Retina (tissue), 1 donor: ENCODE results near the gene MACROD1.
"Not testable (repeated sequence)": the region's sequence is repeated elsewhere in the genome, so short reads cannot be mapped to it uniquely, and the experiment has no call there.

Source experiments
- DNase-seq: peaks from one replicate; pipeline ENCODE4 v3.0.0-alpha.2; 2016

Gene MACROD1

DNA sequence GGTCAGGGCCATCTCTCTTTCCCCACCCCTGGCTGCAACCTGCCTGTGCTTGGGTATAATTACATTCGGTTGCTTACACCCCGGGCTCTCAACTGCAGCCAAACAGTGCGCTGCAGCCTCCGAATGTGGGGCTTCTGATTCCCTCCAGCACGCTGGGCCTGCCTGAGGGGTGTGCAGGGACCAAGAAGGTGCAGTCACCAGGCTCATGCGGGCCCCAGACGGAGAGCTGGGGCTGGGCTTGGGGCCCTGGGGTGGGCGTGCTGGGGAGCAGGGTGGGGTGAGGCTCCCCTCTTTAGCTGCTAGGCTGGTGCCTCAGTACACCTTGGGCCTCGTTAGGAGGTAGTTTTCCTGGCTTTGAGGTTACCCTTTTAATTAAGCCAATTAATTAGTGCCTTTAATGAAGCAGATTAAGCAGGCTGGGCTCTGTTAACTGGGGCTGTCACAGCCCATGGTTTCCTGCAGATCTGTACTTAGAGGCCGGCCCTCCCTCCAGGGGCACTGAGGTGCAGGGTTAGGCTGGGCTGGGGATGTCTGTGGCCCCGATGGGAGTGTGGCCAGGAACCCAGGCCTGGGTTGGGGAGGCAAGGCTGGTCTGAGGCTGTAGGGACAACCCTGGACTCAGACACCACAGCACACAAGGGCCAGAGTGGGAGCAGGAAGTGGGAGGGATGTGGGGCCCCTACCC lies 112.8 kb downstream of the MACROD1 start:
- no peak for DNase-seq

DNA sequence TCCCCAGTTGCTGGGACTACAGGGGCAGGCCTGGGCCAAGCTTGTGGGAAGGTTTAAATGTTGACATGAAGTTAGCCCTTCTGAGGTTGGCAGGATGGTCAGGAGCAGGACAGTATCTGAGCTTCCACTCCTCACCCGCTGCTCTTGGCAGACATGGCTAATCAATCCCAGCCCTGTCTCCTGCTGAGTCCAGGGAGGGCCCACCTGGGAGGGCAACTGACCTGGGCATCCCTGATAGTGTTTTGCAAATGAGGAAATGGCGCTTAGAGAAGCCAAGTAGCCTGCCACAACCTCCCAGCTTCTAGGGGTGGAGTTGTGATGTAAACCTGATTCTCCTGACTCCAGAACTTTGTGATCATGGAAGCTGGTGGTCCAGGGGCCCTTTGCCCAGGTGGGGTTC lies 113.5 kb downstream of the MACROD1 start:
- DNase-seq: no peak

DNA sequence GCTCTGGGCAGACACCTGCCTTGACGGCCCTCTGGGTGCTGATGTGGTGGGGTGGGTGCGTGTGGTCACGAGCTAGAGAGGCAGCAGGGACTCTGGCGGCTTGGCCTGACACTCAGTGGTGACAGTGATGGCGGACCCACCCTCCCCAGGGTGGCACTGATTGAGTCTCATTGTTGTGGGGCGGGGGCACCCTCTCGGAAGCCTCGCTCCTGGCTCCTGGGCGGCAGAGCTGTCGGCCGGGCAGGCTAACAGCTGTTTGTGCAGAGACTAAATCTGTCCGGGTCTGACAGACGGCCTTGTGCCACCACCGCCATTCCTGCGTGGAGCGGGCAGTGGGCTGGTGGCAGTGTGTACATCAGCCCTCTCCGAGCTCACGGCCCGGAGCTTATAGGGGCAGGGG lies 114.6 kb downstream of the MACROD1 start:
- no peak for DNase-seq

DNA sequence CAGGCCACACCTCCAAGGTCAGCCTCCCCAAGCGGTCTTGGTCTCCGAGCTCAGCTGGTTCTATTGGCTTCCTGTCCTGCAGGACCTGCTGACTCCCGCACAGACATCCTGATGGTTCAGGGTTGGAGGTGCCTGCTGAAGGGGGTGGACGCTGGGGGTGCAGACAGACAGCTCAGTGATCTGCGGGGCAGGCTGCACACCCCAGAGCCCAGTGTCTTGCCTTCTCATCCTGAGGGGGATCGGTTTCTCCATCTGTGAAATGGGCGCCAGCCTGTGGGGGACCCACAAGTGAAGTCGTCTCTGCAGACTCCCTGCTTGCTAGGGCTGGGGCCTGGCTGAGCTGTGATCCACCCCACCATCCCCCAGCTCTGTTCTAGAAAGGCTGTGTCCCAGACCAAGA lies 116.4 kb downstream of the MACROD1 start:
- DNase-seq: no peak

DNA sequence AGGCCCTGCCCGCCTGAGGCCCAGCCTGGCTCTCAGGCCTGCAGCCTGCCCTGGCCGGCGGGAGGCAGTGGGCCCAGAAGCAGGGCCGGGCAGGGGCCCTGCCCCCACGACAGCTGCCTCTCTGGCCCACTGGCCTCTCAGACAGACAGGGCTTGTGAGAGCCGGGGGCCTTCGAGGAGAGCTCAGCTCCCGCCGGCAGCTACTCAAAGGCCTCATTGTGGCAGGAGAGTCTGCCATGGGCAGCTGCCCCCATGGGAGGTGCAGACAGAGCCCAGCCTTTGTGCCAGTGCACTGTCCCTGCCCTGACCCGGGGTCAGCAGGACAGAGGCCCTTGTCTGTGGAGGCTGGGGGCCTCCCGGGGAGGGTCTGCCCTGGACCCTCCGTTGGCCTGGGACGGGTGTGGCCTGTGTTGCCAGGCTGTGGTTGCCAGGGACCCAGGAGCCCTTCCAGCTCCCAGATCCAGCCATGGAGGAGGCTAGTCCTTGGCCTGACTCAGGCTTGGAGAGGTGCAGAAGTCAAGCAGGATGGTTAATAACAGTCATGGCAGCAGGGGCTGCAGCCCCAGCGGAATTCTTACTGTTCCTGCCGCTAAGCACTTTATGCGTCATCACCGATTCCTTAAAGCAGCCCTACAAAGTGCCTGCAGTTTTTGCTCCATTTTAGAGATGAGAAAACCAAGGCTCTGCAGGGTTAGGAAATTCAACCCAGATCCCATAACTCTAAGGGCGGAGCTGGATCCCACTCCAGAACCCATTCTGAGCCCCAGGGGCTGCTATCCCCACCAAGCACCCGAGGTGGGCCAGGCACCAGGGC lies 117.7 kb downstream of the MACROD1 start:
- DNase-seq: peak; percentile 86

DNA sequence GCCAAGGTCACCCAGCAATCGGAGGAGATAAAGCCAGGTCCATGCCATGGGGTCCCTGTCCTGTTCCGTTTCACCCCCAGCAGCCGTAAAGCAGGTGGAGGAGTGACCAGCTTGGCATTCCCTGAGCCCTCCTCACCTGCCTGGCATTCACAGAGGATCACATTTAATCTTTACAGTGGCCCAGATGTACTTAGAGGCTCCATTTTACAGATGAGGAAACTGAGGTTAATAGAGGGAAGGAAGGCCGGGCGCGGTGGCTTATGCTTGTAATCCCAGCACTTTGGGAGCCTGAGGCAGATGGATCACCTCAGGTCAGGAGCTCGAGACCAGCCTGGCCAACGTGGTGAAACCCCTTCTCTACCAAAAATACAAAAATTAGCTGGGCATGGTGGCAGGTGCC lies 118.5 kb downstream of the MACROD1 start:
- not testable (repeated sequence) for DNase-seq

DNA sequence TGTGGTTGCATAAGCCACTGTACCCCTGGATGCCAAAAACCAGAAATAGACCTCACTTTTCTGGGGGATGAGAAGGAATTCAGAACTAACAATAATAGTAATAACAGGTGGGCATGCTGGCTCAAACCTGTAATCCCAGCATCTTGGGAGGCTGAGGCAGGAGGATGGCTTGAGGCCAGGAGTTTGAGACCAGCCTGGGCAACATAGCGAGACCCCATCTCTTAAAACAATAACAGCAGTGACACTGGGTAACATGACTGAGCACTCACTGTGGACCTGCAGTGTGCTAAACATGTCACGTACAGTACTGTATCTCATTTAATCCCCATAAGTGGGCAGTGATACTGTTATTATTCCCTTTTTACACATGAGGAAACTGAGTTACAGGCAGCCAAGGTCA lies 120.2 kb downstream of the MACROD1 start:
- no peak for DNase-seq

DNA sequence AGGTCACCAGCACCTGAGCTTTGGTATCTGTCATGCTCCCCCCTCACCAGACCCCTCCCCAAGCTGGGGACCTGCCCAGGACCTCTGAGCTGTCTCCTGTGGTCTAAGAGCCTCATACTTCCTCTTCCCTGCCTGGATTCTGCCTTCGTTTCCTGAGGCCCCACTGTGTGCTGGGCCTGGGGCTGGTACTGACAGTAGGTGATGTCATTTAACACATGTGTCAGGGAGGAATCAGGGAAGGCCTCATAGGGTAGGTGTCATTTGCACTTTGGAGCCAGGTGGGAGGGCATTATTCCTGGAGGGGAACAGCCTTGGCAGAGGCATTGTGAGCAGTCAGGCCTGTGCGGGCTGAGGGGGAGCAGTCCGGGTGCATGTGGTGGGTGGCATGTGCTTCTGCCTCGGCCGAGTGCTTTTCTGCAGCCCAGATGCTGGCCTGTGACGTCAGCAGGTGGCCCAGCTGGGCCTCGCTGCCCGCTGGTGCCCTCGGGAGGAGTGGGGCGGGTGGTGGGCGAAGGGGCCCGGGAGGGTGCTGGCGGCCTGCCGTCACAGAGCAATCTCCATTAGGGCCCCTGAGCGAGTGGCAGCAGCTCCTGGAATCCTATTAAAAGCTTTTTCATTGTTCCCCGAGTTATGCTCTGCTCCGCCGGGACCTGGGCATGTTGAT lies 121.1 kb downstream of the MACROD1 start:
- peak; percentile 71 for DNase-seq

DNA sequence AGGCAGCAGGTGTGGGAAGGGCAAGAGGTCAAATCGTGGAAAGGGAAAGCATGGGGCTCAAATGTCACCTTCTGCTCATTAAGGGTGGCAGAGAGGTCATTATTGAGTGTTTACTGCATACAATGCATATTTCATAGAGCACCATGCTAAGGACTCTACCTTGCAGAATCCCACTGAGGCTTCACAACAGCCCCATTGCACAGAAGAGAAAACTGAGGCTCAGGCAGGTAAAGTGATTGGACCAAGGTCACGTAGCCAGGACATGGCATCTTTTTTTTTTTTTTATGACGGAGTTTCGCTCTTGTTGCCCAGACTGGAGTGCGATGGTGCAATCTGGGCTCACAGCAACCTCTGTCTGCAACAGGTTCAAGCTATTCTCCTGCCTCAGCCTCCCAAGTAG lies 122.4 kb downstream of the MACROD1 start:
- DNase-seq: no peak

DNA sequence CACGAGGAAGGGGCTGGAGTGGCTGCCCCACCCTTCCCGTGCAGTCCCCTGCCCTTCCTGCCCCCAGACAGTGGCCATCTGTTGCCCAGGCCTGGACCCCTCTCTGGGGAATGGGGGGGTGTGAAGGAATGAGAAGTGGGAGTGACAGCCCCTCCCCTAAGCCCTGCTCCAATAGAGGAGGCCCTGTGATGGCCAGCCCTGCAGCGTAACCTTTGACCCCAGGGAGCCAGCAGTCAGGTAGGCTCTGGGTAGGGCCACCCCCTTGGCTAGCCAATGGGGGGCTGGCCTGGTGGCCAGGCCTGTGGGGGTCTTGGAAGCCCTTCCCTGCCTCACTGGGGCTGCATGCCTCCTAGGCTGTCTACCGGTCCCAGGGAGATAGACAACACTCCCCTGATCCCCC lies 123.6 kb downstream of the MACROD1 start:
- no peak for DNase-seq

DNA sequence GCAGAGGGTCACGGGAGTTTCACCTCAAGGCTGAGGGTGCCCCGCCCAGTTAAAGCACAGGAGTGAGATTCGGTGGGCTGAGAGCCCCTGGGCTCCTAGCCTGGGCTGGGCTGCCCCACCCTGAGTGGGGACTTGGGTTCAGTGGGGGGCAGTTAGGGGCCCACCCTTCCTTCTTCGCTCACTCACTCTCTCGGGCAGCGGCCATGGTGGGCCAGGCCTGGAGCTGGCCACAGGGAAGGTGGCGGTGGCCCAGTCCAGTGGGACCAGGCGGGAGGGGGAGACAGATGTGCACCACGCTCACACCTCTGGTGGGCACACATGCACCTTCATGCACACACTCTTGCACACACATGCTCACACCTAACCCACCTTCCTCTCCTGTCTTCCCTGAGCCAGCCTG lies 124.1 kb downstream of the MACROD1 start:
- DNase-seq: no peak

DNA sequence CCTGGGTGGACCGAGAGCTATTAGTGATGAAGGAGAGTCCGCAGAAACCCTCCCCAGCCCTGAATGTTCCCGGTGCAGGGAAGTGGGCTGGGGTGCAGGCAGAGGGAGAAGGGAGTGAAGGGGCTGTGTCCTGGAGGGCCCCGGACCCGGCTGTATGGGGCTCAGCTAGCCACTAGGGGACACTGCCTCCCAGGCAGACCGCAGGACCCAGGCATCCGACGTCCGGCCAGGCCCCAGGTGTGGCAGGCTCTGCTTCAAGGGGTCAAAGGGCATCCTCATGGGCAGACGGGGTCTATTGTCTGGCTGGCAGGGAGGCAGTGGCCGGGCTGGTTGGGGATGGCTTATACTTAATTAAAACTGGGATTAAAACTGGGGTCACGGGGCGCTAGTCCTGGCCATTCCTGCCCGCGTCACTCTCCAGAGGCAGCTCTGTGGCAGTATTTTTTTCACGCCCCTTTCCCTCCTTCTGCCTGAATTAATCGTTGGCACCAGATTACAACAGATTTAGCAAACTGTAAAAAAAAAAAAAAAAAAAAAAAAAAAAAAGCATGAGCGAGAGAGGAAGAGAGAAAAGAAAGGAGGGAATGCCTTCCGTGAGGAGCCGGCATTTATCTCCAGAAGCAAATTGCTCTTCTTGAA lies 125.1 kb downstream of the MACROD1 start:
- DNase-seq: peak; percentile 61

DNA sequence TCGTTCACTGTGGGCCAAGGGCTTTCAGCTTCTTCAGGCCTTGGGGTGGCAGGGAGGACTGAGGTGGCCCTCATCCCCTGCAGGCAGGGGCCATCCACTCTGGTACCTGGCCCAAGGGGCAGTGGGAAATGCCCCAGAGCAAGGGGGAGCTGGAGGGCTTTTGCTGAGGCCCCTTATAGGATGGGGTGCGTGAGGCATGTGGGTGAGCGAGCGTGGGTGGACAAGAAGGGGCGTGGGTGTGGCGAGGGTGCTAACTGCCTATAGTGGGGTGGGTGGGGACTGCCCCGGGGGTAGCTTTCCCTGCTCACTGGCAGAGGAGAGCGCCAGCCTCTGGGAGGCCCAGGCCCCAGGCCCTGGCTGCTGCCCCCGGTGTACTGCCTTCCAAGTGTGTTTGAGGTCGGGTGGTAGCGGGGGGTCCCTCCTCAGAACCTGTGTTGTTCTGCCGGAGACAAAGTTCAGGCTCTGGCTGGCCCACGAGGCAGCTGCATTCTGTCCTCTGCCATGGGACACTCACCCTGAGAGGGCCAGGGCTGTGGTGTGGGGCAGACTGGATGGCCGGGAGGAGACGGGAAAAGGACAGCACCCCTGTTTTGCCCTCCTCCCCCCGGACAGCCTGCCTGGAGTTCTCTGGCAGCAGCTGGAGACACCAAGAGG lies 126.8 kb downstream of the MACROD1 start:
- no peak for DNase-seq

DNA sequence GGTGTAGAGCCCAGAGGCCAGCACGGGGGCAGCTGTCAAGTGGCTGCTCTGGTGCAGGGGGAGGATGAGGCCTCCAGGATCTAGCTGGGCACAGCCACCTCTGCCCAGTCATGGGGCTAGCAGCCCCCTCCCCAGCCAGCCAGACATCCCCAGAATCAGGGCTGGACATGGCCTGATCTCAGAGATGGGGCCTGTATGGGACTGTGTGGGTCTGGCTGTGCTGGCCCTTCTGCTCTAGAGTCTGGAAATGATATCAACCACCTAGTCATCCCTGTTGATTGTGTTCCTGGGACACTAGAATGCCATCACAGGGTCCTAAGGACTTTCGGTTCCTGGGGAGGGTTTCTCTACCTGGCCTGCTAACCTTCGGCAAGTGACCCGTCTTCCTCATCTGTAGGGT lies 127.4 kb downstream of the MACROD1 start:
- DNase-seq: no peak

DNA sequence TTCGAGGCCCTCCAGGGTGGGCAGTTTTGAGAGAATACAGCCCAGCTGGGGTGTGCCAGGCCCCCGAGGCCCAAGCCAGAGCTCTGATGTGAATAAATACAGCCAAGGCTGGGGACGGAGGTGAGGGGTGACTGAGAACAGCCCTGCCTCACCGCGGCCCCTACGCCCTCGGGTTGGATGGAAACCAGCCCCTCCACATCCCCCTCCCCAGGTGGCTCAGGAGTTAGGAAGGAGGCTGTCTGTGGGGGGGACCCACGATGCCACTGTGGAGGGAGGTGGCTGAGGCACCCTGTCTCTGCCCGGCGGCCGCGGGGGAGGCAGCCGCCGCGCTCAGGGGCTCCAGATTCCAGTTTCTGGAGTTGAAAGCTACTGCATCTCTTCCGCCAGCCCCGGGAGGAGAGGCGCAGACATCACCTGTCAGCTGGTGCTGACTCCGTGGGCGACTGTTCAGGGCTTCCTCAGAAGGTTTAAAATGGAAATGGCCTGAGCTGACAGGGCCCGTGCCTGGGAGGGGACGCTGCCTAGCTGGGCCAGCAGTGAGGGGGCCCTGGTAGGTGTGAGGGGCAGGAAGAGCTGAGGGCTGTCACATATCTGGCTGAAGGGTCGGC lies 128.8 kb downstream of the MACROD1 start:
- no peak for DNase-seq

DNA sequence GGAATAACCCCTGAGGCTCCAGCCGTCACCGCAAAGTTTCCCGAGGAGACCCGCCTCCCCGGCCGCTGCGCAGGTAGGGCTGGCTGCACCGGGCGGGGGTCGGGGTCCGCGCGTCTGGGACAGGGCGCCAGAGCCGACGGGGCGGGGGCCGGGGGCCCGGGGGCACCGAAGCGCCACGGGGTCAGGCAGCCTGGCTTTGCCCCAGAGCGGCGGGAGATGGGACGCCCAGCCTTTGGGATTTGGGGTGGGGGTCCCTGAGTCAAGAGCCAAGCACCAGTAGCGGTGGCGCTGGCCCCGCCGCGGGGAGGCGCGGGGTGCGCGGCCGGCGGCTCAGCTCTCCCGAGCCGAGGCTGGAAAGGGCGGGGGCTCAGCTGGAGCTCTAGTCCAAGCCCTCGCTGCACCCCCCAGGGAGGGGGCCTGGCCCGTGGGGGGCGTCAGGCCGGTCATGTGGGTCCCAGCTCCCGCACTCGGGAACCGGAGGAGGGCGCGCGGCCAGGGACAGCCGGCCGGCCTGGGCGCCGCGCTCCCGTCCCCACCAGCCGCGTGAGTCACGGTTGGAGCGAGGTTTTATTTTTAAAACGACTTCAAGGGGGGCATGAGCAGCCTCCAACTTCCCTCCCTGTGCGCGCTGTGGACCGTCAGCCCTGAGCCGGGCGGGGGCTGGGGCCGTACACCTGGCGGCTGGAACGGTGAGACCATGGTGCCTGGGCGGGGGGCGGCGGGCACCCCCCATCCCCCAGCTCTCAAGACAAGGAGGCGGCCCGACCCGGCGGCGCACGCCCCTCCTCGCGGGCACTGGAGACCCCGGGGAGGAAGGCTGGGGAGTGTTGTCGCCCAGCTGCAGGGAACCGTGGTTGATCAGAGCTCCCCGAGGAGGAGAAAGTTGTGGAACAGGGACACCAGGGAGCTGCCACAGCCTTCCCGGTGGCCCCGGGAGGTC lies 129.6 kb downstream of the MACROD1 start:
- DNase-seq: peak; percentile 76

DNA sequence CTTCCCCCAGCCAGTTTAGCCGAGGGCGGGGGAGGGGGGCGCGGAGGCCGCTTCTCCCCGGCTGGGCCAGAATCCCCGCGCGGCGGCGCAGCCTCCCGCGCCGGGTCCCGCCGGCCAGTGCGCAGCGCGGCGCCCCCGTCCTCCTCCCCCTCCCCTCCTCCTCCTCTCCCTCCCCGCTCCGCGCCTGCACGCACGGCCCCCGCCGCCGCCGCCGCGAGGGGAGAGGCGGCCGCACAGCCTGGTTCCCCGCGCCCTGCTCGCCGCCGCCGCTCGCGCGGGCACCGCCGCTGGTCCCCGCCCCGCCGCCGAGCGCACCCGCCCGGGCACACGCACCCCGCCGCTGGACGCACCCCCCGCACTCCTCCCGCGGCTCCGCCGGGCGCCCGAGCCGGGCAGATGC lies 130.3 kb downstream of the MACROD1 start, which contains the start of gene FLRT1:
FLRT1 (plus strand) TSS at position 356 of the 400 bp plus-strand sequence. CDS start 80,337 bp downstream, outside the sequence.
- DNase-seq: no peak

DNA sequence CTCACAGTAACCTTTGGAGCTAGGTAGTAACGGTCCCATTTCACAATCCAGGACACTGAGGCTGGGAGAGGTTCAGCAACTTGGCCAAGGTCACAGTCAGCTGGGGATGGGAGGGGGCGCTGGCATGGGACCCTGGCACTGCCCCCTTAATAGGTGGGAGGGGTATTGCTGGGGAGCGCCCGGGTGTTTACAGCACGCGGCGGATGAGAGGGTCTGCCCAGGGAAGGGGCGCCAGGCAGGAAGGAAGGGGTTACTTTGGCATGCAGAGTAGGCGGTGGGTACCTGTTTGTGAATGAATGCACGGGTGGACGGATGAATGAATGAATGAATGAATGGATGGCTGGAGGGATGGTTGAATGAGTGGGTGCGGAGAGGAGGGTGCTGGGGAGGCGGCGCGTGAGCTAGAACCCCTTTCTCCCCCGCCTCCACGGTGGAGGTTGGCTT lies 130.8 kb downstream of the MACROD1 start:
- no peak for DNase-seq

DNA sequence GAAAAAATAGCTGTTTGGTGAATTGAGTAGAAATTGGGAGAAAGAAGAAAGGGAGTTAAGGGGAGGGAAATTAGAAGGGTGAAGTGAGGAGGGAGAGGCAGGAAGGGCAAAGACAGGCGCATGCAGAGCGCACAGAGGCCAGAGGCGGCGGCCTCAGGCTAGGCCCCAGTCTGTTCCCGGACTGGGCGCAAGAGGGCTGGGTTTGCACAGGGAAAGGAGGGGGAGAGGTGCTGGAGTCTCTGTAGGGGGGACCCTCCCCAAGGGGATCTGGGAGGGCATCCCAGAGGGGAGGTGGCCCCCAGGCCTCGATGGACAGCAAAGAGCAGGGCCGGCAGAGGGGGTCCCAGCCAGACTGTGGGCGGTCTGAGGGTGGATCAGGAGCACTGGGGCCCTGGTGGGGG lies 131.5 kb downstream of the MACROD1 start:
- DNase-seq: no peak

DNA sequence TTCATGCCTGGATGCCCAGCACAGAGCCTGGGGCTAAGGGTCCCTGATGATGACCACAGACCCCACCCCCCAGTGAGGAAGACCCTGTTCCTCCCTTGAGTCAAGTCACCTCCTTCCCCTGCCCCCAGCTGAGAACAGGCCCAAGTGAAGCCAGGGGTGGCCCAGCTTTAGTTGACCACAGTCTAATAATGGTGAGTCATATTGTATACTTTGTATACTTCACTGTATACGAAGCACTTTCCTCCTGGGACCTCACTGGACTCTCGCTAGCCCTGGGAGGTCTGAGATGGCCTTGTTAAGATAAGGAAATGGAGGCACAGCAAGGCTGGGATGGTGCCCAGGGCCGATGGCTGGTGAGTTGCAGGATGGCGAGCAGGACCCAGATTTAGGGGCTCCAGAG lies 133.9 kb downstream of the MACROD1 start:
- no peak for DNase-seq

DNA sequence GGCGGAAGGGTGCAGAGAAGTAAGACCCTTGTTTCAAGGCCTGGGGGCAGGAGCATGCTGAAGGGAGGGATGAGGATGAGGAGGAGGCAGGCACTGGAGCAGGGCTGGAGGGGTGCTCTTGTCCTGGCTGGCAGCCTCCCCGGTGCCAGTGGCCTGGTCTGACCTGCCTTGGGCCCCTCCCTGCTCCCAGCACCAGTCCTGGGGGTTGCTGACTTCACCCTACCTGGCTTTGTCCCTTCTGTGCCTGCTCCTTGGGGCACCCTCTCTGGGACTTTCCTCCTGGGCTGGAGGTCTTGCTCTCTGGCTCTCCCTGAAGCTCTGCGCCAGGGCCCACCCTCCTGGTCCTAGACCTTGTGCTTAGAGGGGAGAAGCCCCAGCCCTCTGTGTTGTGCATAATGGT lies 134.9 kb downstream of the MACROD1 start:
- no peak for DNase-seq
